ENCODE results near the gene DYSF. TPM values are rescaled to one million over a fixed set of nuclear protein-coding genes. Genes with fewer than 3 reads are reported as not detected.

DYSF gene
- total RNA-seq, 1 donor from 2014 or later: 20.1 TPM

GRCh38 chr2:71602581-71602980 is 149.2 kb downstream of the DYSF start:
- DNase-seq (ENCODE audit: low read depth): no peak

GRCh38 chr2:71603311-71603811 is 150.0 kb downstream of the DYSF start:
- DNase-seq (ENCODE audit: low read depth): no peak

- no peak for DNase-seq (ENCODE audit: low read depth)
Measured at GRCh38 chr2:71603851-71604725, 150.7 kb downstream of the DYSF start.

- DNase-seq (ENCODE audit: low read depth): no peak
Measured at GRCh38 chr2:71604726-71605120, 151.4 kb downstream of the DYSF start.

GRCh38 chr2:71605173-71605641 is 151.8 kb downstream of the DYSF start:
- no peak for DNase-seq (ENCODE audit: low read depth)

DNA sequence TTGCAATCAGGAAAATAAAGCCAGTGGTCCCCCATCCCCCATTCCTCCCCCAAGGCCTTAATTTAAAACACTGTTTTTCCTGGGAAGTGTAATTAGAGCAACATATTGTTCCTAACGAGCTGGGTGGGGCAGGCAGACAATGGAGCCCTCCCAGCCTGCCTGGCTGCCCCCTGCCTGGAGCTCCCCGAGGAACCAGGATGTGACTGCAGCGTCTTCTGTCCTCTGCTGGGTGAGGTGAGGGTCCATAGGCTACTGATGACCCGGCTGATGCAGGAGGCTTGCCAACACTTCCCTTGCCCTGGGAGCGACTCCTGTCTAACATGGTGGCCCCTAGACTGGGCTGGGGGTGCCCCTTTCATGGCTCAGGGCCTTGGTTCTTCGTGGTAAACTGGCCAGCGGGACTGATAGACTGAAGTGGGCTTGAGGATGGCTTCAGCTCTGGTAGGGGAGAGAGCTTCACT is 152.4 kb downstream of the DYSF start:
- DNase-seq (ENCODE audit: low read depth): no peak

GRCh38 chr2:71606244-71606643 is 152.9 kb downstream of the DYSF start:
- DNase-seq (ENCODE audit: low read depth): no peak

GRCh38 chr2:71607151-71607889 is 154.0 kb downstream of the DYSF start:
- DNase-seq (ENCODE audit: low read depth): no peak

- DNase-seq (ENCODE audit: low read depth): no peak
Measured at GRCh38 chr2:71608034-71608433, 154.7 kb downstream of the DYSF start.

DNA sequence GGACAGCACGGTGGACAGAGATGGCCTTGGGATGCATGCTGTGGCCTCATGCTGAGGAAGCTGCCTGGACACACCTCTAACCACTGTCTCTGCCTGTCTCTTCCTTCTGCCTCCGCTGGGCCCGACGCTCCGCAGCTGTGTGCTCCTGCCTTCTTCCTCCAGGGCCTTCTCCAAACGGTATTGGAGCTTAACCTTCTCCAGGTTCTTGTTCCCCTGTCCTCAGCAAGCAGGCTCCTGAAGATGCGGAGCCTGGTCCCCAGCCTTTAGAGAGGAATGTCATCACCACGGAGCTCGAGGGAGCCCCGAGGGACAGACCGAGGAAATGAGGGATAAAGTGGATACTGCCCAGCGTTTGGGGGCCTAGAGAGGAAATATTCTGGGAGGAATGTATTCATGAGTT is 155.1 kb downstream of the DYSF start:
- no peak for DNase-seq (ENCODE audit: low read depth)

GRCh38 chr2:71609029-71609428 is 155.7 kb downstream of the DYSF start:
- no peak for DNase-seq (ENCODE audit: low read depth)

DNA sequence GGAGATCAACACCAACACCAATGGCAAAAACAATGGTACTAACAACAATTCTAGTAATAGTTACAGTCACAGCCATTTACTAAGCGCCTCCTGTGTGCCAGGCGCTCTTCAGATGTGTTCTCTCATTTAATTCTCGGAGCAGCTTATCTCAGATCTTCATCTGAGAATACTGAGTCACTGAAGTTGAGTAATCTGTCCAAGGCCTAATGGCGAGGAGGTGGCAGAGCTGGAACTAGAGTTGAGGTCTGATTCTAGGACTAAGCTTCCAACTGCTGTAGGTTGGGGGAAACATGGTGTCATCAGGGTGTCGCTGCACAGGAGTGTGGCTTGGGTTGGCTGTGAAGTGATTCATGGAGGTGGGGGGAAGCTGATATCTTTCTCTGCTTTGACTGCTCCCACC is 156.1 kb downstream of the DYSF start:
- no peak for DNase-seq (ENCODE audit: low read depth)

DNA sequence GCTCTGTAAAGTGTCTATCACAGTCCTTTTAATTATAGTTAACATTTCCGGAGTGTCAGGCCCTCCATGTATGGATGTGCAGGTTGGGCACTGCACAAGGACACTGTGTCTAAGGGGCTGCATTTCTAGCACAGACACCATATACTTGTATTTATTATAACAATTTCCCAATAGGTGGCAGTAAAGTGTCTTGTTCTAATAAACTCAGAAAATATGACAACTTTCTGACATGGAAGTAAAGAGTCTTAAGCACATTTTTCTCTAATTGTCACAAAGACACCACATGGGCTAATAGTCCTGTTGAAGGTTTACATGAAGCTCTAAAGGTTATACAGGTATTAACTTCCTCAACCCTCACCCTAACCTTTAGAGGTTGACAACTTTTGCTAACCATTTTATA is 156.6 kb downstream of the DYSF start:
- peak; percentile 49 for DNase-seq (ENCODE audit: low read depth)

DNA sequence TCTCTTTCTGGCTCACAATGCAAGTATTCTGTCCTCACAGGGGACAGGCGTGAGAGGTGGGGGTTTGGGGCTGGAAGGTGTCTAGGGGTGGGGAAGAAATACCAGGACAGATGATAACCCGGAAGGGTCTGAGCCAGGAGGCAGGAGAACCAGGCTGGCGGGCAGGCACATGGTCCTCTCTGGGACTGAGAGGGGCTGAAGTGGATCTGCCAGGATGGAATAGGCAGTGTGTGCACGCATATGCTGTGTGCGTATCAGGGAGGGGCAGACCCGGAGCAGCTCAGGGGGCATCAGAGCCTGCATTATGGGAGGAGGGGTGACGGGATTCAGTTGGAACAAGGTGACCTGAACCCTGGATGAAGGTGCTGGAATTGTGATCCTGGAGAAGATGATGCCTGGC is 157.3 kb downstream of the DYSF start:
- no peak for DNase-seq (ENCODE audit: low read depth)

DNA sequence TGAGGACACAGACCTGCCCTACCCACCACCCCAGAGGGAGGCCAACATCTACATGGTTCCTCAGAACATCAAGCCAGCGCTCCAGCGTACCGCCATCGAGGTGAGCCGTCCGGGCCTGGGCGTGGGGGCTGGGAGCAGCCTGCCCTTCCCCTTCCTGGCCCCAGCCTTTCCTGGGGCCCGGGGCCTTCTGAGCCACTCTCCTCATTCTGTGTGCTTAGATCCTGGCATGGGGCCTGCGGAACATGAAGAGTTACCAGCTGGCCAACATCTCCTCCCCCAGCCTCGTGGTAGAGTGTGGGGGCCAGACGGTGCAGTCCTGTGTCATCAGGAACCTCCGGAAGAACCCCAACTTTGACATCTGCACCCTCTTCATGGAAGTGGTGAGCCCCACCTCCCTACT is 157.9 kb downstream of the DYSF start:
- no peak for DNase-seq (ENCODE audit: low read depth)

- DNase-seq (ENCODE audit: low read depth): no peak
Measured at GRCh38 chr2:71611781-71612527, 158.6 kb downstream of the DYSF start.

GRCh38 chr2:71612581-71613402 is 159.4 kb downstream of the DYSF start:
- no peak for DNase-seq (ENCODE audit: low read depth)

DNA sequence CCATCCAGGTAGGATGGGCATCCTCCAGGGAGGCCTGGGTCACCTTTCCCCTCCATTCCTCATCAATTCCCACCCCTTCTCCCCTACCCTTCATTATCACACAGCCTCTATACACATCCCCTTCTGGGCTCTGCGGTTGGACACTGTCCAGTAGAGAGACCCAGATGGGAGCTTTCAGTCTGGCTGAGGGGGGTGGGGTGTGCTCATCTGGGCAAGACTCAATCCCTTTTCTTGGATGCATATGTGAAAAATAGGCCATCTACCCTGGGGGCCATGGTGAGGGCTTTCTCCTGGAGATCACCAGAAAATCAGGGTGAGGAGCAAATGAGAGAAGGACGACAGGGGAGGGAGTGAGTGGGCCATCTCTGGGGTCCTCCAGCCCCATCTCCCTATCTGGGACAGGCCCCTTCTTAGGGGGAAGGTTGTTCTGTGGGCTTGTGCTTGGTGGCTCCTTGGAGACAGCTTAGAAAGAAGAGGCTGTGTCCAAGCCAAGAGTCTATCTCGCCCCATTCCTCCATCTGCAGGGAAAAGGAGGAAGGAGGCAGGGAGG is 160.1 kb downstream of the DYSF start:
- no peak for DNase-seq (ENCODE audit: low read depth)

DNA sequence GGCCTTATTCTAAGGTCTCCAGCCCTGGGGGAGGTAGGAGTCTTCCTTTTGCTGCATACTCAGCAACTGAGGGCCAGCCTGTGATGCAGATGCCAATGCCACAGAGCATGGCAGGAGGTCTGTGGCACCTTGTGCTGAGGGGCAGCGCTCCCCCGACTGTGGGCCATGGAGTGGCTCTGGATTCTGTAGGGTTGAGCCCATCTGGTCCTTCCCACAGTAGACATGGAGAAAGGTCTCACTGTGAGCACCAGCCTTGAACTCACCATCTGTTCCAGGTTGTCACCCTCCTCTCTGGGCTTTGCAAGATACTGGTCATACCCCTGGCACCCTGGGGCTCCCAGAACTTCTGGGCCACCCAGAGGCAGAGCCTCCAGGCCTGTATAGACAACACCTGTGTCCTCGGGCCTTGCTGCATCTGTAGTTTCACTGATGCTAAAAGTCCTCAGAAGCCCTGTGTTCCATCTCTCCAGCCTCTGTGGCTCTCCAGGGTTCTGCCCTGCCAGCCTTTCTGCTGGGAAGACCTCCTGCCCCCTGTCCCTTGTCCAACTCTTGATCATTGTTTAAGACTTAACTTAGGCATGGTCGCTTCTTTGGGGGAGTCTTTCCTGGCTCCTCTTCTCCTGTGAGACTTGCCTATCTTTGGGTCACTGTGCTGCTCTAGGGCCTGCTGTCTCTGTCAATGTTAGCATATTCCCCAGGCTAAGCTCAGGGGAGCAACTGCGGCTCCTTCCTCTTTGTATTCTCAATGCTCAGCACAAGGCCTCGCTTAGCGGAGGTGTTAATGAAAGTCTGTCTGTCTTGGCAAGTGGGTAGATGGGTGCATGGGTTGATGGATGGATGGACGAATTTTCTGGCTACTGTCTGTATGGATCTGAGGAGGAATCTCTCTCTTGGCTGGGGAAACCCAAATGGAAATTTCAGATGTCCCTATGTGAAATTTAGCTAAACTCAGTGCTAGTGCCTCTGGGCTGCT is 160.9 kb downstream of the DYSF start:
- no peak for DNase-seq (ENCODE audit: low read depth)

Data from renal cortical epithelial cell (primary cell).